Liver (tissue), 9 donors: ENCODE measurements around the gene OSTM1. TPM values are rescaled to one million over a fixed set of nuclear protein-coding genes. Genes with fewer than 3 reads are reported as not detected.
"Not testable (repeated sequence)": the region's sequence is repeated elsewhere in the genome, so short reads cannot be mapped to it uniquely, and the experiment has no call there.

Experiments used
- DNase-seq: peaks from one replicate; pipeline ENCODE4 v3.0.0-alpha.2; 2017; ENCODE audit warnings: low spot score
- H3K27ac ChIP-seq, 2 donors: one replicate each; pipeline ENCODE4 v1.7.0; 2013; ENCODE audit warnings: inconsistent platforms in 2 of 2, low read length in 2 of 2, control low read depth in 1 of 2, low read depth in 1 of 2, mild to moderate bottlenecking in 1 of 2
- H3K27me3 ChIP-seq, 4 donors: one replicate each; pipeline versions ENCODE4 v1.6.1 to v1.7.0; 2013; ENCODE audit warnings: low read length in 3 of 4, inconsistent platforms in 1 of 4, mild to moderate bottlenecking in 1 of 4, moderate library complexity in 1 of 4; ENCODE audit not compliant: control insufficient read depth in 4 of 4, insufficient read depth in 4 of 4
- H3K36me3 ChIP-seq, 4 donors: one replicate each; pipeline versions ENCODE4 v1.6.1 to v1.7.0; 2013; ENCODE audit warnings: low read length in 3 of 4, mild to moderate bottlenecking in 3 of 4, low read depth in 1 of 4, moderate library complexity in 1 of 4; ENCODE audit not compliant: control insufficient read depth in 4 of 4, insufficient read depth in 3 of 4
- H3K4me1 ChIP-seq, 4 donors: one replicate each; pipeline versions ENCODE4 v1.6.1 to v1.7.0; 2013; ENCODE audit warnings: low read length in 3 of 4, mild to moderate bottlenecking in 3 of 4, moderate library complexity in 1 of 4; ENCODE audit not compliant: control insufficient read depth in 4 of 4, insufficient read depth in 4 of 4
- H3K4me3 ChIP-seq, 3 donors: one replicate each; pipeline versions ENCODE4 v1.6.1 to v1.7.0; 2013; ENCODE audit warnings: low read length in 3 of 3, control low read depth in 1 of 3, low read depth in 1 of 3, mild to moderate bottlenecking in 1 of 3
- H3K9ac ChIP-seq, 2 donors: one replicate each; pipeline ENCODE4 v1.7.0; 2013; ENCODE audit warnings: low read length in 2 of 2, mild to moderate bottlenecking in 2 of 2, moderate library complexity in 2 of 2, control low read depth in 1 of 2, low read depth in 1 of 2
- H3K9me3 ChIP-seq, 4 donors: one replicate each; pipeline versions ENCODE4 v1.6.1 to v1.7.0; 2013; ENCODE audit warnings: low read length in 3 of 4; ENCODE audit not compliant: control insufficient read depth in 4 of 4
- CTCF ChIP-seq: fragments of 150-350 bp; IDR thresholded peaks from 2 replicates; pipeline ENCODE4 v1.5.1; 2017; ENCODE audit warnings: improper control_type of control experiment, low read depth, low read length; ENCODE audit not compliant: missing input control
- EGR1 ChIP-seq, 2 donors: IDR thresholded peaks; 2 replicates each; pipeline ENCODE4 v1.6.1; 2016 to 2018; ENCODE audit warnings: antibody characterized with exemption in 2 of 2, low read depth in 2 of 2
- FOXA1 ChIP-seq: IDR thresholded peaks from 2 replicates; pipeline ENCODE4 v1.6.1; 2016; ENCODE audit warnings: antibody characterized with exemption
- FOXA2 ChIP-seq: IDR thresholded peaks from 2 replicates; pipeline ENCODE4 v1.6.1; 2016; ENCODE audit warnings: antibody characterized with exemption
- GABPA ChIP-seq, 2 donors: IDR thresholded peaks in 1 of 2; conservative IDR thresholded peaks in 1 of 2; 2 replicates each; pipeline ENCODE4 v1.6.1; 2016; ENCODE audit warnings: antibody characterized with exemption in 2 of 2, mild to moderate bottlenecking in 1 of 2, moderate library complexity in 1 of 2
- HNF4A ChIP-seq, 2 donors: conservative IDR thresholded peaks; 2 replicates each; pipeline ENCODE4 v1.6.1; 2016; ENCODE audit warnings: antibody characterized with exemption in 2 of 2, mild to moderate bottlenecking in 2 of 2
- HNF4G ChIP-seq: IDR thresholded peaks from 2 replicates; pipeline ENCODE4 v1.6.1; 2016; ENCODE audit warnings: antibody characterized with exemption
- JUND ChIP-seq, 2 donors: IDR thresholded peaks; 2 replicates each; pipeline ENCODE4 v1.6.1; 2016; ENCODE audit warnings: antibody characterized with exemption in 2 of 2
- MAX ChIP-seq: IDR thresholded peaks from 2 replicates; pipeline ENCODE4 v1.6.1; 2016; ENCODE audit warnings: antibody characterized with exemption
- NR2F2 ChIP-seq: IDR thresholded peaks from 2 replicates; pipeline ENCODE4 v1.6.1; 2016; ENCODE audit warnings: antibody characterized with exemption
- RXRA ChIP-seq, 2 donors: IDR thresholded peaks; 2 replicates each; pipeline ENCODE4 v1.6.1; 2017 to 2018; ENCODE audit warnings: antibody characterized with exemption in 2 of 2, mild to moderate bottlenecking in 1 of 2
- SP1 ChIP-seq: IDR thresholded peaks from 2 replicates; pipeline ENCODE4 v1.6.1; 2018; ENCODE audit warnings: antibody characterized with exemption, mild to moderate bottlenecking
- TAF1 ChIP-seq: conservative IDR thresholded peaks from 2 replicates; pipeline ENCODE4 v1.6.1; 2016; ENCODE audit warnings: antibody characterized with exemption, mild to moderate bottlenecking
- YY1 ChIP-seq: IDR thresholded peaks from 2 replicates; pipeline ENCODE4 v1.6.1; 2016; ENCODE audit warnings: antibody characterized with exemption, mild to moderate bottlenecking
- ZBTB33 ChIP-seq: IDR thresholded peaks from 2 replicates; pipeline ENCODE4 v1.6.1; 2016; ENCODE audit warnings: antibody characterized with exemption
- WGBS: extraction: QIAGEN DNeasy Blood & Tissue Kit; methylation state at CpG from one replicate; pipeline ENCODE4 v1.1.7; 2013; 5-methylcytosine and 5-hydroxymethylcytosine counted together
- polyA plus RNA-seq, 2 donors: library from polyadenylated mRNA; stranded (reverse) in 1 of 2; unstranded in 1 of 2; fragments of 200-250 nt in 1 of 2; fragments of >200 nt in 1 of 2; fragmentation: Nextera tagmentation in 1 of 2; extraction: Ambion mirVana in 1 of 2; gene quantifications; one replicate each; pipeline versions ENCODE4 v1.2.1 to v1.2.3, GENCODE V29; 2013 to 2015
- total RNA-seq, 2 donors: library from RNA; depleted of rRNA; stranded (reverse); fragments of >200 nt; gene quantifications; one replicate each; pipeline ENCODE4 v1.2.3, GENCODE V29; 2014
- TF ChIP-seq, protein P1 (sequence below): IDR thresholded peaks from 2 replicates; pipeline ENCODE4 v1.6.1; 2016; ENCODE audit warnings: antibody characterized with exemption, mild to moderate bottlenecking
- TF ChIP-seq, protein P2 (sequence below): IDR thresholded peaks from 2 replicates; pipeline ENCODE4 v1.6.1; 2016; ENCODE audit warnings: antibody characterized with exemption
- donor health status: healthy.
- donor health status: healthy.
- donor health status: healthy.
- donor health status: healthy.
- donor health status: healthy.

OSTM1 gene
- total and polyA plus RNA-seq, 4 donors: 8.8 to 33.3 (median 11.3) TPM

GRCh38 chr6:108000259-108000658 lies 74.3 kb downstream of the OSTM1 start:
- DNase-seq, H3K4me3 ChIP-seq, H3K27ac ChIP-seq, H3K27me3 ChIP-seq, H3K9me3 ChIP-seq, H3K4me1 ChIP-seq, H3K36me3 ChIP-seq, H3K9ac ChIP-seq: not testable (repeated sequence)
- 96% methylated on average over 5 of the region's 5 CpGs for WGBS

DNA sequence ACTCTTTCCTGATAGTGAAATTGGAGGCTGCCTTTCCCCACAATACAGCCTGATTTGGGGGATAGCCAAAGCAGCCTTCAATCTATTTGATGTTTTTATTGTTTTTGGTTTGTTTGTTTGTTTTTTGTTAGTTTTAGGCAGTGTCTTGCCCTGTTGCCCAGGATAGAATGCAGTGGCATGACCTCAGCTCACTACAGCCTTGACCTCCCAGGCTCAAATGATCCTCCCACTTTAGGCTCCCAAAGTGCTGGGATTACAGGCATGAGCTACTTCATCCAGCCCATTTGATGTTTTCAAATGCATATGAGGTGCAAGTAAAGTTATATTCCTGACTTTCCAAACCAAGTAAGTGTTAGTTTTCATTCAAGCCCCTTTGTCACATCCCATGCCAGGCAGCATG lies 75.2 kb downstream of the OSTM1 start:
- Histone ChIP-seq H3K27ac (no peak overlapping the region), H3K9ac (no peak overlapping the region), H3K4me3 (no peak overlapping the region), H3K27me3 (no peaks in the 10 kb centered on the region), H3K36me3 (no peaks in the 10 kb centered on the region), H3K4me1 (no peaks in the 10 kb centered on the region), H3K9me3 (no peaks in the 10 kb centered on the region)
- TF ChIP-seq CTCF (no peak), YY1 (no peak), JUND (IDR thresholded peaks at IDR 0.05) (no peak), GABPA (IDR thresholded peaks at IDR 0.05 in 1 of 2, conservative IDR thresholded peaks at IDR 0.05 in 1 of 2) (no peak), FOXA1 (no peak), HNF4A (conservative IDR thresholded peaks at IDR 0.05) (no peak), HNF4G (no peak), SP1 (no peak), ZBTB33 (no peak), NR2F2 (no peak), RXRA (IDR thresholded peaks at IDR 0.05) (no peak), TAF1 (no peak), MAX (no peak), FOXA2 (no peak), EGR1 (IDR thresholded peaks at IDR 0.05; ENCODE audit: low read depth in 2 of 2) (no peak)
- TF ChIP-seq, protein P1, sequence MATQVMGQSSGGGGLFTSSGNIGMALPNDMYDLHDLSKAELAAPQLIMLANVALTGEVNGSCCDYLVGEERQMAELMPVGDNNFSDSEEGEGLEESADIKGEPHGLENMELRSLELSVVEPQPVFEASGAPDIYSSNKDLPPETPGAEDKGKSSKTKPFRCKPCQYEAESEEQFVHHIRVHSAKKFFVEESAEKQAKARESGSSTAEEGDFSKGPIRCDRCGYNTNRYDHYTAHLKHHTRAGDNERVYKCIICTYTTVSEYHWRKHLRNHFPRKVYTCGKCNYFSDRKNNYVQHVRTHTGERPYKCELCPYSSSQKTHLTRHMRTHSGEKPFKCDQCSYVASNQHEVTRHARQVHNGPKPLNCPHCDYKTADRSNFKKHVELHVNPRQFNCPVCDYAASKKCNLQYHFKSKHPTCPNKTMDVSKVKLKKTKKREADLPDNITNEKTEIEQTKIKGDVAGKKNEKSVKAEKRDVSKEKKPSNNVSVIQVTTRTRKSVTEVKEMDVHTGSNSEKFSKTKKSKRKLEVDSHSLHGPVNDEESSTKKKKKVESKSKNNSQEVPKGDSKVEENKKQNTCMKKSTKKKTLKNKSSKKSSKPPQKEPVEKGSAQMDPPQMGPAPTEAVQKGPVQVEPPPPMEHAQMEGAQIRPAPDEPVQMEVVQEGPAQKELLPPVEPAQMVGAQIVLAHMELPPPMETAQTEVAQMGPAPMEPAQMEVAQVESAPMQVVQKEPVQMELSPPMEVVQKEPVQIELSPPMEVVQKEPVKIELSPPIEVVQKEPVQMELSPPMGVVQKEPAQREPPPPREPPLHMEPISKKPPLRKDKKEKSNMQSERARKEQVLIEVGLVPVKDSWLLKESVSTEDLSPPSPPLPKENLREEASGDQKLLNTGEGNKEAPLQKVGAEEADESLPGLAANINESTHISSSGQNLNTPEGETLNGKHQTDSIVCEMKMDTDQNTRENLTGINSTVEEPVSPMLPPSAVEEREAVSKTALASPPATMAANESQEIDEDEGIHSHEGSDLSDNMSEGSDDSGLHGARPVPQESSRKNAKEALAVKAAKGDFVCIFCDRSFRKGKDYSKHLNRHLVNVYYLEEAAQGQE: no peak
- TF ChIP-seq, protein P2, sequence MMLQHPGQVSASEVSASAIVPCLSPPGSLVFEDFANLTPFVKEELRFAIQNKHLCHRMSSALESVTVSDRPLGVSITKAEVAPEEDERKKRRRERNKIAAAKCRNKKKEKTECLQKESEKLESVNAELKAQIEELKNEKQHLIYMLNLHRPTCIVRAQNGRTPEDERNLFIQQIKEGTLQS: no peak
- DNase-seq: no peak
